ENCODE data around the gene IL16.

The IL16 gene

GRCh38 chr15:81294516-81294880 is 97.8 kb downstream of the IL16 start:
- H3K27ac ChIP-seq (ENCODE audit: low read length), result no peak overlapping the region

GRCh38 chr15:81295486-81296121 is 98.9 kb downstream of the IL16 start:
- Histone ChIP-seq H3K9me3 (ENCODE audit: insufficient read depth, low read depth, low read length) (no peaks in the 10 kb centered on the region), H3K36me3 (ENCODE audit: insufficient read depth, low read depth, low read length) (no peaks in the 10 kb centered on the region), H3K4me3 (ENCODE audit: low read length) (no peak overlapping the region), H3K9ac (ENCODE audit: low read depth, low read length) (no peak overlapping the region), H3K4me1 (ENCODE audit: insufficient read depth, low read length) (no peaks in the 10 kb centered on the region), H3K27ac (ENCODE audit: low read length) (no peak overlapping the region), H3K27me3 (ENCODE audit: insufficient read depth, low read length) (no peaks in the 10 kb centered on the region)

More at GRCh38 chr15:81294516-81294880, 97.8 kb downstream of the IL16 start:
- no peaks in the 10 kb centered on the region for H3K36me3 ChIP-seq (ENCODE audit: insufficient read depth, low read depth, low read length)
- H3K27me3 ChIP-seq (ENCODE audit: insufficient read depth, low read length), result no peaks in the 10 kb centered on the region
- no peak overlapping the region for H3K9ac ChIP-seq (ENCODE audit: low read depth, low read length)
- no peaks in the 10 kb centered on the region for H3K4me1 ChIP-seq (ENCODE audit: insufficient read depth, low read length)
- H3K4me3 ChIP-seq (ENCODE audit: low read length), result no peak overlapping the region
- no peaks in the 10 kb centered on the region for H3K9me3 ChIP-seq (ENCODE audit: insufficient read depth, low read depth, low read length)

- H3K4me3 ChIP-seq (ENCODE audit: low read length), result no peak overlapping the region
- H3K27ac ChIP-seq (ENCODE audit: low read length), result no peak overlapping the region
- H3K9me3 ChIP-seq (ENCODE audit: insufficient read depth, low read depth, low read length), result no peaks in the 10 kb centered on the region
- H3K36me3 ChIP-seq (ENCODE audit: insufficient read depth, low read depth, low read length), result no peaks in the 10 kb centered on the region
- no peaks in the 10 kb centered on the region for H3K4me1 ChIP-seq (ENCODE audit: insufficient read depth, low read length)
- H3K27me3 ChIP-seq (ENCODE audit: insufficient read depth, low read length), result no peaks in the 10 kb centered on the region
- H3K9ac ChIP-seq (ENCODE audit: low read depth, low read length), result no peak overlapping the region
Measured at GRCh38 chr15:81296186-81296585, 99.5 kb downstream of the IL16 start.

GRCh38 chr15:81296673-81297072 is 100.0 kb downstream of the IL16 start:
- H3K9ac ChIP-seq (ENCODE audit: low read depth, low read length), result no peak overlapping the region
- H3K36me3 ChIP-seq (ENCODE audit: insufficient read depth, low read depth, low read length), result no peaks in the 10 kb centered on the region
- H3K4me3 ChIP-seq (ENCODE audit: low read length), result no peak overlapping the region
- no peaks in the 10 kb centered on the region for H3K9me3 ChIP-seq (ENCODE audit: insufficient read depth, low read depth, low read length)
- no peaks in the 10 kb centered on the region for H3K4me1 ChIP-seq (ENCODE audit: insufficient read depth, low read length)
- no peaks in the 10 kb centered on the region for H3K27me3 ChIP-seq (ENCODE audit: insufficient read depth, low read length)
- no peak overlapping the region for H3K27ac ChIP-seq (ENCODE audit: low read length)

GRCh38 chr15:81297147-81297572 is 100.5 kb downstream of the IL16 start:
- no peak overlapping the region for H3K4me3 ChIP-seq (ENCODE audit: low read length)
- no peaks in the 10 kb centered on the region for H3K27me3 ChIP-seq (ENCODE audit: insufficient read depth, low read length)
- H3K9ac ChIP-seq (ENCODE audit: low read depth, low read length), result no peak overlapping the region
- H3K4me1 ChIP-seq (ENCODE audit: insufficient read depth, low read length), result no peaks in the 10 kb centered on the region
- no peaks in the 10 kb centered on the region for H3K36me3 ChIP-seq (ENCODE audit: insufficient read depth, low read depth, low read length)
- no peak overlapping the region for H3K27ac ChIP-seq (ENCODE audit: low read length)
- H3K9me3 ChIP-seq (ENCODE audit: insufficient read depth, low read depth, low read length), result no peaks in the 10 kb centered on the region

GRCh38 chr15:81297603-81298575 is 101.2 kb downstream of the IL16 start:
- Histone ChIP-seq H3K27me3 (ENCODE audit: insufficient read depth, low read length) (no peaks in the 10 kb centered on the region), H3K4me3 (ENCODE audit: low read length) (no peak overlapping the region), H3K9me3 (ENCODE audit: insufficient read depth, low read depth, low read length) (no peaks in the 10 kb centered on the region), H3K27ac (ENCODE audit: low read length) (no peak overlapping the region), H3K4me1 (ENCODE audit: insufficient read depth, low read length) (peaks cover 1% of the 10 kb centered on the region; the same call in 1 of the 2 replicates), H3K9ac (ENCODE audit: low read depth, low read length) (no peak overlapping the region), H3K36me3 (ENCODE audit: insufficient read depth, low read depth, low read length) (no peaks in the 10 kb centered on the region)

- peaks cover 8% of the 10 kb centered on the region; the same call in 1 of the 2 replicates for H3K4me1 ChIP-seq (ENCODE audit: insufficient read depth, low read length)
- H3K27me3 ChIP-seq (ENCODE audit: insufficient read depth, low read length), result no peaks in the 10 kb centered on the region
- no peak overlapping the region for H3K9ac ChIP-seq (ENCODE audit: low read depth, low read length)
- no peaks in the 10 kb centered on the region for H3K9me3 ChIP-seq (ENCODE audit: insufficient read depth, low read depth, low read length)
- no peak overlapping the region for H3K27ac ChIP-seq (ENCODE audit: low read length)
- H3K4me3 ChIP-seq (ENCODE audit: low read length), result no peak overlapping the region
- H3K36me3 ChIP-seq (ENCODE audit: insufficient read depth, low read depth, low read length), result no peaks in the 10 kb centered on the region
Measured at GRCh38 chr15:81298611-81299010, 101.9 kb downstream of the IL16 start.

GRCh38 chr15:81299156-81299555 is 102.5 kb downstream of the IL16 start:
- no peaks in the 10 kb centered on the region for H3K36me3 ChIP-seq (ENCODE audit: insufficient read depth, low read depth, low read length)
- H3K9ac ChIP-seq (ENCODE audit: low read depth, low read length), result no peak overlapping the region
- H3K27ac ChIP-seq (ENCODE audit: low read length), result no peak overlapping the region
- H3K27me3 ChIP-seq (ENCODE audit: insufficient read depth, low read length), result no peaks in the 10 kb centered on the region
- H3K9me3 ChIP-seq (ENCODE audit: insufficient read depth, low read depth, low read length), result no peaks in the 10 kb centered on the region
- no peak overlapping the region for H3K4me3 ChIP-seq (ENCODE audit: low read length)
- peaks cover 13% of the 10 kb centered on the region for H3K4me1 ChIP-seq (ENCODE audit: insufficient read depth, low read length)

GRCh38 chr15:81299630-81300273 is 103.1 kb downstream of the IL16 start:
- H3K9me3 ChIP-seq (ENCODE audit: insufficient read depth, low read depth, low read length), result no peaks in the 10 kb centered on the region
- peaks cover 18% of the 10 kb centered on the region for H3K4me1 ChIP-seq (ENCODE audit: insufficient read depth, low read length)
- H3K27ac ChIP-seq (ENCODE audit: low read length), result no peak overlapping the region
- no peak overlapping the region for H3K4me3 ChIP-seq (ENCODE audit: low read length)
- H3K27me3 ChIP-seq (ENCODE audit: insufficient read depth, low read length), result no peaks in the 10 kb centered on the region
- H3K9ac ChIP-seq (ENCODE audit: low read depth, low read length), result no peak overlapping the region
- H3K36me3 ChIP-seq (ENCODE audit: insufficient read depth, low read depth, low read length), result no peaks in the 10 kb centered on the region

GRCh38 chr15:81301385-81301784 is 104.7 kb downstream of the IL16 start:
- Histone ChIP-seq H3K4me3 (ENCODE audit: low read length) (no peak overlapping the region), H3K27me3 (ENCODE audit: insufficient read depth, low read length) (no peaks in the 10 kb centered on the region), H3K36me3 (ENCODE audit: insufficient read depth, low read depth, low read length) (no peaks in the 10 kb centered on the region), H3K4me1 (ENCODE audit: insufficient read depth, low read length) (peaks cover 21% of the 10 kb centered on the region), H3K9me3 (ENCODE audit: insufficient read depth, low read depth, low read length) (no peaks in the 10 kb centered on the region), H3K27ac (ENCODE audit: low read length) (no peak overlapping the region), H3K9ac (ENCODE audit: low read depth, low read length) (no peak overlapping the region)

GRCh38 chr15:81301815-81302399 is 105.2 kb downstream of the IL16 start:
- no peaks in the 10 kb centered on the region for H3K27me3 ChIP-seq (ENCODE audit: insufficient read depth, low read length)
- peaks cover 21% of the 10 kb centered on the region for H3K4me1 ChIP-seq (ENCODE audit: insufficient read depth, low read length)
- no peaks in the 10 kb centered on the region for H3K36me3 ChIP-seq (ENCODE audit: insufficient read depth, low read depth, low read length)
- H3K9ac ChIP-seq (ENCODE audit: low read depth, low read length), result no peak overlapping the region
- no peaks in the 10 kb centered on the region for H3K9me3 ChIP-seq (ENCODE audit: insufficient read depth, low read depth, low read length)
- H3K4me3 ChIP-seq (ENCODE audit: low read length), result no peak overlapping the region
- no peak overlapping the region for H3K27ac ChIP-seq (ENCODE audit: low read length)

Data from iPS-20b (cell line).